ENCODE data around the gene GALNT3.

The GALNT3 gene

DNA sequence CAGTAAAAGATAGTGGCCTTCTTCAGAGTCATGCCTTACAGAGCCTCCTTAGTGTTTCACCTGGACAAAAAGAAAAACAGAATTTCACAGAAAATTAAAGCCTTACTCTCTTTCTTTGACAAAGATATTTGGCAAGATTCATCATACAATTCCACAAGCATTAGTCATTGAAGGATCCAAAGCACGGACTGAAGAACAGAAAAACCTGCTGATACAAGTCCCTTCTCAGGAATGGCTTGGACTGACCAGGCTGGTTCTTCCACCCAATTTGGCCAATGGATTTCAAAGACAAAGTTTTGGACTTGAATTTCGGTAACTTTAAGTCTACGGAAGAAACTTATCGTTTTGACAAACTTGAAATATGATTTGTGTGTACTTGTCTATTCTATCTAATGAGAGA, 39.1 kb upstream of the GALNT3 start:
- no peak overlapping the region for H3K4me3 ChIP-seq (ENCODE audit: low read depth, low read length)
- no peak for DNase-seq (ENCODE audit: low read depth)
- TF ChIP-seq, protein P1, sequence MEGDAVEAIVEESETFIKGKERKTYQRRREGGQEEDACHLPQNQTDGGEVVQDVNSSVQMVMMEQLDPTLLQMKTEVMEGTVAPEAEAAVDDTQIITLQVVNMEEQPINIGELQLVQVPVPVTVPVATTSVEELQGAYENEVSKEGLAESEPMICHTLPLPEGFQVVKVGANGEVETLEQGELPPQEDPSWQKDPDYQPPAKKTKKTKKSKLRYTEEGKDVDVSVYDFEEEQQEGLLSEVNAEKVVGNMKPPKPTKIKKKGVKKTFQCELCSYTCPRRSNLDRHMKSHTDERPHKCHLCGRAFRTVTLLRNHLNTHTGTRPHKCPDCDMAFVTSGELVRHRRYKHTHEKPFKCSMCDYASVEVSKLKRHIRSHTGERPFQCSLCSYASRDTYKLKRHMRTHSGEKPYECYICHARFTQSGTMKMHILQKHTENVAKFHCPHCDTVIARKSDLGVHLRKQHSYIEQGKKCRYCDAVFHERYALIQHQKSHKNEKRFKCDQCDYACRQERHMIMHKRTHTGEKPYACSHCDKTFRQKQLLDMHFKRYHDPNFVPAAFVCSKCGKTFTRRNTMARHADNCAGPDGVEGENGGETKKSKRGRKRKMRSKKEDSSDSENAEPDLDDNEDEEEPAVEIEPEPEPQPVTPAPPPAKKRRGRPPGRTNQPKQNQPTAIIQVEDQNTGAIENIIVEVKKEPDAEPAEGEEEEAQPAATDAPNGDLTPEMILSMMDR (IDR thresholded peaks at IDR 0.05; ENCODE audit: control insufficient read depth, extremely low read depth, insufficient read depth), result no peak

DNA sequence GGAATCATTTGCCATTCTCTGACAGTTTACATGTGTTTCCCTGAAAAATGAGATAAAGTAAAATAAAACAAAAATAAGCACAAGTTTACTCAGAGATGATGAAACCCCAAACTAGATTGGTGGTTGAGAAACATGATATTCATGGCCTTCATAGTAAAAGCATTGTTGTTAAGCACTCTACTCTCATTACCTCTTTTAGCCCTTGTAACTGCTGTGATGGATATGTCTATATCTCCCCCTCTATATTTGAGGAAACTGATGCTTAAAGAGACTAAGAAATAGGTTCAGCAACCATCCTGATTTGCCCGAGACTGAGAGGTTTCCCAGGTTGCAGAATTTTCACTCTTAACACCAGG, 33.9 kb upstream of the GALNT3 start:
- TF ChIP-seq, protein P1 (IDR thresholded peaks at IDR 0.05; ENCODE audit: control insufficient read depth, extremely low read depth, insufficient read depth), result no peak
- H3K4me3 ChIP-seq (ENCODE audit: low read depth, low read length), result no peak overlapping the region
- DNase-seq (ENCODE audit: low read depth), result no peak

DNA sequence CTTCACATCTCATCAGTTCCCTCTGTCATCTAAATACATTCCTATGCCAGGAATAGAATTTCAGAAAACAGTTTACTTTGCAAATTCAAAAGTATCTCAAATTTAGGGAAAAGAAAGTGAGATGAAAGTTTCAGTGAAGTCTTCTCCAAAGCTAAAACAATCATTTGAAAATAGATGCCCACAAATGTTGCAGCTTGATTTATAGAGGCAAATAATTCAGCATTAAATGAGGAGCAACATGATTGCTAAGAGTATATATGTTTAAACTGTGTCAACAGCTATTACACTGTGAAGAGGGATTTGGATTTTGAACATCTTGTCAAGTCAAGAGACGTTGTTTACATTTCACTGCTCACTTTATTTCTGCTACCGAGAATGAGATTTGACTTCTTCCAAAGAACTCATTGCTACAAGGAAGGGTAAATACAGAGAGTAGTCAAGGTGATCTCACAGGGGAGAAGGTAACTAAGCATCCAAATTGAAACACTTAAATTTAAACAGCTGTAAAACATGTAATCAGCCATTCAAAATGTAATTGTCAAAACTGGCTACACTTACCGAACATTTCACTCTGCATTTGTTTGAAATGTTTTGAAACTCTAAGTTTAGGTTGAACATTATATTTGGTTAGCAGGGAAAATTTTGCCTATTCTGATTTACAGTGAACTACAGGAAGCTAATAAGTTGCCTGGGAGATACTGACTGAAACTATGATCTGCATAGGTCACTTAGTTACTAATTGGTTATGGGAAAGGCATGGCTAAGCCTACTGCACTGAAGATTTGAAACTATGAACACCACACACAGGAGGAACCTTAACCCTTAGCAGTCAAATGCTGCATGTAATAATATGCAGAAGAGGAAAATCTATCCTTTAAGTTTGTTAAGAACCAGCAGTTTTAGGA, 33.2 kb upstream of the GALNT3 start:
- peak; percentile 15 for DNase-seq (ENCODE audit: low read depth)
- H3K4me3 ChIP-seq (ENCODE audit: low read depth, low read length), result no peak overlapping the region
- TF ChIP-seq, protein P1 (IDR thresholded peaks at IDR 0.05; ENCODE audit: control insufficient read depth, extremely low read depth, insufficient read depth), result no peak

DNA sequence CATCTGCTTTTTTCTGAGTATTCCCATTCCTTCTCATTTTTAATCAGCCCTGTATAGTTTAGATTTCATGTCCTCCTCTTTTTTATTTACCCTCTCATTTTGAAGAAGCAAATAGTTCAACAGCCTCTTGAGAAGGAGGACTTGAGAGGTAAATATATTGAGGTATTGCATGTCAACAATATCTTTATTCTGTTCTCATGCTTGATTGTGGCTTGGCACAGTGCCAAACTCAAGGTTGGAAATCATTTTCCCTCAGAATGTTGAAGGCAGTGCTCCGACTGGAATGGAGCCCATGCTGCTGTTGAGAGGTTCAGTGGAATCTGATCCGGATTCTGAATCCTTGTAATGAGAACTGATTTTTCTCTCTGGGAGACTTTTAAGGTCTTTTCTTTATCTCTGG, 31.0 kb upstream of the GALNT3 start:
- H3K4me3 ChIP-seq (ENCODE audit: low read depth, low read length), result no peak overlapping the region
- no peak for DNase-seq (ENCODE audit: low read depth)

DNA sequence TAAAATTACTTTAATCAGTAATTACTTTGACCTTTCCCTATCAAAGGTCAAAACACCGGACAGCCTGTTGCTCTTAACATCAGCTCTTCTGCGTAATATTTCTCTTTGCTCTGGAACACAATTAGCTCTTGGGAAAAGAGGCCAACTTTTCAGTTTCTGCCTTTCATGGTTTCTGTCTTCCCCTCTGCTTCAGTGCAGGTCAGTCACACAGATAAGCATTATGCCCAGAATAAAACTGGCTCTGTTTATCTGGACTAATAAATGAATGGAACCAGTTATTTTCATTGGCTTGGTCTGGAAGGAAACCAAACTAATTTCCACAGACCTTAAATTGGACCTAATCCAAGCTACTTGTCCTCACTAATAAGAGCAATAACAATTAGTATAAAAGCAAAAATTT, 26.2 kb upstream of the GALNT3 start:
- DNase-seq (ENCODE audit: low read depth), result peak; percentile 50
- H3K4me3 ChIP-seq (ENCODE audit: low read depth, low read length), result no peak overlapping the region
- TF ChIP-seq, protein P1 (IDR thresholded peaks at IDR 0.05; ENCODE audit: control insufficient read depth, extremely low read depth, insufficient read depth), result no peak

More for the DNA sequence above, 31.0 kb upstream of the GALNT3 start:
- TF ChIP-seq, protein P1 (IDR thresholded peaks at IDR 0.05; ENCODE audit: control insufficient read depth, extremely low read depth, insufficient read depth), result no peak

DNA sequence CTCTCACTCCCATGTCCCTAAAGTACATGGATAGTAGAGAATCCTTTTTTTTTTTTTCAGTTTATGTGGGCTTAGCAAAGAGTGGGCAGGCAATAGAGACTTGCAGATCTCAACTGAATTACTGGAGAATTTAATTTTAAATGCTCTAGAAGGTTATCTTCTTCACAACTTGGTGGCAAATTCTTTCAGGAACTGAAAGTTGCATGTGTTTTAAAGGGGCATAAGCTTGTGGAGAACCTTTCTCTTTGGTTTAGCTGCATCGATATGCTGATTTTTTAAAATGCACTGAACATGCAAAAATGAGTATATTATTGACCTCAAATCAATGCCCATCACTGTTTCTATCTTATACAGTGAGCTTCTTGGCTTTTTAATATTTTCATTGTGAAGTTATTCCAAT, 24.9 kb upstream of the GALNT3 start:
- DNase-seq (ENCODE audit: low read depth), result no peak
- no peak overlapping the region for H3K4me3 ChIP-seq (ENCODE audit: low read depth, low read length)
- TF ChIP-seq, protein P1 (IDR thresholded peaks at IDR 0.05; ENCODE audit: control insufficient read depth, extremely low read depth, insufficient read depth), result no peak
